HG03280 (cell line): ENCODE results near the gene DMWD.

ENCODE experiments used
- ATAC-seq: cut with Tn5 transposase; IDR thresholded peaks from one replicate; pipeline ENCODE4 v1.9.1; 2021; ENCODE audit warnings: mild to moderate bottlenecking, moderate library complexity; ENCODE audit not compliant: unreplicated experiment

Gene DMWD

DNA sequence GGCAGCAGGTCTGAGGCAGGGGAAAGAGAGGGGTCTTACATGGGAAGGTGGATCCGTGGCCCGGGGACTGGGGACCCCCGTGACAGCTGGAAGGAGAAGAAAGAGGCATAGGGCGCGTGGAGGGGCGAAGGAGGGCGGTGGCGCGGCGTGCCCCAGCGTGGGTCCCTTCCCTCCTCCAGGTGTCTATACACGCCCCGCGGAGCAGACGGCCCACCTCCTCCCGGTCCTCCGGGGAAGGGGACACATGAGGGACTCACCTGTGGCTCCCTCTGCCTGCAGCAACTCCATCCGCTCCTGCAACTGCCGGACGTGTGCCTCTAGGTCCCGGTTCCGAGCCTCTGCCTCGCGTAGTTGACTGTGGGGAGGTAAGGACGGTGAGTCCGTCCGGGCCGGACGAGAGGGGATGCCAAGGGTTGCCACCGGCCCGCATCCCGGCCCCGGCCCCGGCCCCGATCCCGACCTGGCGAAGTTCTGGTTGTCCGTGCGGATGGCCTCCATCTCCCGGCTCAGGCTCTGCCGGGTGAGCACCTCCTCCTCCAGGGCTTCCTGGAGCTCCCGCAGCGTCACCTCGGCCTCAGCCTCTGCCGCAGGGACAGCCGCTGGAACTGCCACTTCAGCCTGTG is 21.2 kb downstream of the DMWD start:
- no peak for ATAC-seq

DNA sequence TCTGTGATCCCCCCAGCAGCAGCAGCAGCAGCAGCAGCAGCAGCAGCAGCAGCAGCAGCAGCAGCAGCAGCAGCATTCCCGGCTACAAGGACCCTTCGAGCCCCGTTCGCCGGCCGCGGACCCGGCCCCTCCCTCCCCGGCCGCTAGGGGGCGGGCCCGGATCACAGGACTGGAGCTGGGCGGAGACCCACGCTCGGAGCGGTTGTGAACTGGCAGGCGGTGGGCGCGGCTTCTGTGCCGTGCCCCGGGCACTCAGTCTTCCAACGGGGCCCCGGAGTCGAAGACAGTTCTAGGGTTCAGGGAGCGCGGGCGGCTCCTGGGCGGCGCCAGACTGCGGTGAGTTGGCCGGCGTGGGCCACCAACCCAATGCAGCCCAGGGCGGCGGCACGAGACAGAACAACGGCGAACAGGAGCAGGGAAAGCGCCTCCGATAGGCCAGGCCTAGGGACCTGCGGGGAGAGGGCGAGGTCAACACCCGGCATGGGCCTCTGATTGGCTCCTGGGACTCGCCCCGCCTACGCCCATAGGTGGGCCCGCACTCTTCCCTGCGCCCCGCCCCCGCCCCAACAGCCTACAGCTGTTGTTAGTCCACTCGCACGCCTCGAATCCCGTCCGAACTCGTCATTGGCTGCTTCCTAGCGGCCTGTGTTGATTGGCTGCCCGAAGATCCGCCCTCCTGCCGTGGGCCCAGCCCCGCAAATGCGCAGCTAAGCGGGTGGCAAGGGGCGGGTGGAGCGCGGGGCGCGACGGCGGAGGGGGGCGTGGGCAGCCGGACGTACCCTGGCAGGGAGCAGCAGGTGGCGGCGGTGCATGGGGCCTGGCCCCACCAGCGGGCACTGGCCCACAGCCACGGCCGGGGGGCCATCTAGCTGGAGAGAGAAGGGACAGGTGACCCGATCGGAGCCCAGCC is 22.2 kb downstream of the DMWD start:
- ATAC-seq: peak; percentile 47

DNA sequence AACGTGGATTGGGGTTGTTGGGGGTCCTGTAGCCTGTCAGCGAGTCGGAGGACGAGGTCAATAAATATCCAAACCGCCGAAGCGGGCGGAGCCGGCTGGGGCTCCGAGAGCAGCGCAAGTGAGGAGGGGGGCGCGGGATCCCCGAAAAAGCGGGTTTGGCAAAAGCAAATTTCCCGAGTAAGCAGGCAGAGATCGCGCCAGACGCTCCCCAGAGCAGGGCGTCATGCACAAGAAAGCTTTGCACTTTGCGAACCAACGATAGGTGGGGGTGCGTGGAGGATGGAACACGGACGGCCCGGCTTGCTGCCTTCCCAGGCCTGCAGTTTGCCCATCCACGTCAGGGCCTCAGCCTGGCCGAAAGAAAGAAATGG is 22.8 kb downstream of the DMWD start:
- no peak for ATAC-seq

DNA sequence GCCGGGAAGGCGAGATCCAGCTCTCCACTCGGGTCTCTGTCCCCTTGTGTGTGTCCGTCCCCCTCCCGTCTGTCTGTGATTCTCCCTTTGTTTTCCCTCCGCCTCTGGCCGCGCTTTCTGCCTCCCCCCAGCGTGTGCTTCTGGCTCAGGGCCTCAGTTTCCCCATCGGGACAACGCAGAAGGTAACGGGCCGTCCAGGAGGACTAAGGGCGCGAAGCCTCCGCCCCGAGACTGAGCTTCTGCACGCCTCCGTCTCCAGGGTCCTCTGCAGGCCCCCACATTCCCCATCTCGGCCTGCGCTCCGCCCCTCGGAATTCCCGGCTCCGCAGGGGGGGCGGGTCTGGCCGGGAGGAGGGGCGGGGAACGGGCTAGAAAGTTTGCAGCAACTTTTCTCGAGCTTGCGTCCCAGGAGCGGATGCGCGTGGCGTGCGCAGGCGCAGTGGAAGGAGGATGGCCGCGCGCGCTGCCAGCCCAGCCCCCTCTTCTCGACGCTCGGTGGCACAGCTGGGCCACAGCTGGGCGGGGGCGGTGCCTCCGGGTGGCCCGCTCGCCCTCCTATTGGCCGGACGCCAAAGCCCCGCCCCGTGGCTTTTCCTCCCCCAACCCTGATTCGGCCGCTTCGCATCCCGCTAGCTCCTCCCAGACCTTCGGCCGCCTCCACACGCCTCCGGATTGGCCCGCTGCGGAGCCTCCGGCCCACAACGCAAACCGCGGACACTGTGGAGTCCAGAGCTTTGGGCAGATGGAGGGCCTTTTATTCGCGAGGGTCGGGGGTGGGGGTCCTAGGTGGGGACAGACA is 23.5 kb downstream of the DMWD start, which contains the start of gene SIX5:
SIX5 (minus strand) TSS at position 269 of the 799 bp plus-strand sequence. CDS start 408 bp downstream, outside the sequence.
- peak; percentile 61 for ATAC-seq

DNA sequence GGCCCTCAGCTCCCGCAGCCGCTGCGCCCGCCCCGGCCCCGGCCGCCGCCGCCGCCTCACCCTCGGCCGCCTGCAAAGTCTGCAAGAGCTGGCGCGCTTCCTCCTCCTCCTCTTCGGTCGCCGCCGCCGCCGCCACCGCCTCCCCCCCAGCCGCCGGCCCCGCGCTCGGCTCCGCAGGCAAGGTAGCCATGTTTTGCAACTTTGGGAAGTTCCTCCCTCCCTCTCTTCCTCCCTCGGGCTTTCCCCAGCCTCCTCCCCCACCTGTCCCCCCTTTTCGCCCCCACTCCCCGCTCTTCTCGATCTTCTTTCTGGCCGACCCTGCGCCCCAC is 24.0 kb downstream of the DMWD start:
- ATAC-seq: no peak

DNA sequence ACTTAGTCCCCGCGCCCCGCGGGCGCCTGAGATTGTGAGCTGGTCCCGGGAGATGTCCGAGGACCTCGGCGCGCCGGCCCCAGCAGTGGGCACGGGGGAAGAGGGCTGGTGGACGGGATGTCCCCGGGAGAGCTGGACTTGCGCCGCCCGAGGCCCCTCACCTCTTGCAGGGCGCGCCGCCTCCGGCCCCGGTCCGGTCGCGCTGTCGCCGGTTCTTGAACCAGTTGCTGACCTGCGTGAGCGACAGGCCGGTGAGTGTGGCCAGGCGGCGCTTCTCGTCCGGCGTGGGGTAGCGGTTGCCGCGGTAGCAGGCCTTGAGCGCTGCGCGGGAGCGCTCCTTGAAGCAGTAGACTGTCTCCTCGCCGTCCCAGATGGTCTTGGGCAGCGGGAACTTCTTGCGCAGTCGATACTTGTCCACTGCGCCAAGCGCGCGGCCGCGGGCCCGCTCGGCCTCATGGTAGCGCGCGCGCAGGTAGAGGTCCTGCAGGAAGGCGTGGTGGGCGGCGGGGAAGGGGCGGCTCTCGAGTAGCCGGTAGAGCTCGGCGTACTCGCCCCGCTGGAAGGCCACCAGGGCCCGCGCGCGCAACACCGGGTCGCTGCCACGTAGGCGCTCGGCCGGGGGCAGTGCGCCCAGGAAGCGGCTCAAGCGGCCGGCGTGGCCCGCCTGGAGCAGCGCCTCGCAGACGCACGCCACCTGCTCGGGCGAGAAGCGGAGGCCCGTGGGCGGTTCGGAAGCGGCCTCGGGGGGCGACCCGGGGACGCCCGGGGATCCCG is 24.6 kb downstream of the DMWD start:
- ATAC-seq: no peak

DNA sequence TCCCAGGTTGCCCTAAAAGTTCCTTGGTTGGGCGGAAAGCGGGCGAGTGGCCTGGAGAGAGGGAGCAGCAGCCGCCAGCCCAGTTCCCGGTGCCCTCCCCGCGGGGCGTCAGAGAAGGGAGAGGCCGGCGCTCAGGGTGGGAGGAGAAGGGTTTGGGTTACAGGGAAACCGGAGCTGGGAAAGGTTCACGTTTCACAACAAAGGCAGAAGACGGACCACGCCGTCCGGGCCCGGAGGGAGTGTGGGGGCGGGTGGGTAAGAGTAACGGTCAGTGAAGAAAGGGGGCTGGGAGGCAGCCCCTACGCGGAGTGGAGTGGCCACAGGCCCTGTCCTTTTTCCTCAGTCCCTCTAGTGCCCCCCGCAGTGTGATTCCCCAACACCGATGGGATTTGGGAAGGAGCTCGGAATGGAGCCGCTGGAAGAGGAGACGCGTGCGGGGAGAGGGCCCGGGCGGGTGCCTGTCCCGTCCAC is 25.2 kb downstream of the DMWD start:
- no peak for ATAC-seq

DNA sequence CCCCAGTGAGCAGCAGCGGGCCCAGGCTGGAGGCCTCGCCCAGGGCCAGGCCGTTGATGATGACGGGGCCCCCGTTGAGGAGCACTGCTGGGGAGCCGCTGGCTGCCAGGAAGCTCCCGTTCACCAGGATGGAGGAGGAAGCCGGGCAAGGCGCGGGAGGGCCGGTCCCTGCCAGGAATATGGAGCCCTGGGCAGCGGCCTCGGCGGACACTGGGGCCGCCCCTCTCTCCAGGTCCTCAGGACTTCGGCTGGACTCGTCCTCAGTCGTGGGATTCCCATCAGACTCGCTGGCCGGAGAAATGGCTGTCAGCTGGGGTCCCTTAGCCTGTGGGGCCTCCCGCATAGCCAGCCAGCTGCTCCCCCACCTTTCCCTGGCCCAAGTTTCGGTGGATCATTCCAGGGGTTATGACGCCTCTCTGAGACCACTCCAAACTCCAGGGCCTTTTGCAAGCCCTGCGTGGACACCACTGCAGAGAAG is 25.7 kb downstream of the DMWD start:
- ATAC-seq: no peak

DNA sequence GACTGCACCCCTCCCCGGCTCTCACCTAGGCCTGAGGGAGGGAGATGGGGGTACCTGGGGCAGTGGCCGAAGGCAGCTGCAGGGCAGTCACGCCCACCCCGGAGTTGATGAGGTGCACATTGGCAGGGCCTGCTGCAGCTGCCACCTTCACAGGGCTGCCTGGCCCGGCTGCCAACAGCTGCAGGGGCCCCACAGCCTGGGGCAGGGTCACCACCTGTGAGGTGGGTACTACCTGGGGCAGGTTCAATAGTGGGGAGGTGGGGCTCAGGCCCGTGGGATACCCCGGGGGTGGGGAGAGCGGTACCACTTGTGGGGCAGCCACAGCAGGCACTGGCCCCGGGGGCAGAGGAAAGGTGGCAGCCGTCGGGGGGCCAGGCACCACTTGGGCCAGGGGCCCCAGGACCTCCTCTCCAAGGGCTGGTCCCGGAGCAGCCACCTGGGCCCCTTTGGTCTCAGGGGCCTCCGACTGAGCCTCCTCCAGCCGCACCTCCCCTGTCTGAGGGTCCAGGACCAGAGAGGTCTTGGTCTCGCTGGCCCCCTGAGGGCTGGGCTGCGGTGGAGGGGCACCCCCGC is 26.3 kb downstream of the DMWD start:
- ATAC-seq: no peak

DNA sequence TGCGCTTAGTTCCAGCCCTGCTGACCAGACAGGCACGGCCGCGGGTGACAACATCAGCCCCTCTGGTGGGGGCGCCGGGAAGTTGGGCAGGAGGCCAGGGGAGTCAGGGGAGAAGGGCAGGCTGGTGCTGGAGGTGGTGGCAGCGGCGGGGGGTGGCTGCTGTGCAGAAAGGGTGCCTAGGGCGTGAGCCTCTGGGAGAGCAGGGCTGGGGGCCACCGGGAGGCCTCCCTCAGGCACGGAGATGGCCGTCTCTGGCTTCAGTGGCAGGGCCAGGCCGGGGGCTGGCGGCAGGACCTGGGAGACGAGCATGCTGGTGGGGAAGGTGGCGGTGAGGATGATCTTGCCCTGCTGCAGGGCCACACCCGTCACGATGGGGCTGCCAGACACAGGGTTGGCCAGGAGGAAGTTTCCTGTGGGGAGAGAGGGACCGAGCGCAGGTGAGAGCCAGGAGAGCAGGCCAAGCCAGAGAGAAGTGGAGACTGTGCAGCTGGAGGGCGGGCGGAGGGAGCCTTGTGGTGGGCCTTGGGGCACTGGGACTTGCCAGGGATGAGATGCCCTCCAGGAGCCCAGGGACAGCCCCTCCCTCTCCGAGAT is 26.8 kb downstream of the DMWD start:
- ATAC-seq: no peak

DNA sequence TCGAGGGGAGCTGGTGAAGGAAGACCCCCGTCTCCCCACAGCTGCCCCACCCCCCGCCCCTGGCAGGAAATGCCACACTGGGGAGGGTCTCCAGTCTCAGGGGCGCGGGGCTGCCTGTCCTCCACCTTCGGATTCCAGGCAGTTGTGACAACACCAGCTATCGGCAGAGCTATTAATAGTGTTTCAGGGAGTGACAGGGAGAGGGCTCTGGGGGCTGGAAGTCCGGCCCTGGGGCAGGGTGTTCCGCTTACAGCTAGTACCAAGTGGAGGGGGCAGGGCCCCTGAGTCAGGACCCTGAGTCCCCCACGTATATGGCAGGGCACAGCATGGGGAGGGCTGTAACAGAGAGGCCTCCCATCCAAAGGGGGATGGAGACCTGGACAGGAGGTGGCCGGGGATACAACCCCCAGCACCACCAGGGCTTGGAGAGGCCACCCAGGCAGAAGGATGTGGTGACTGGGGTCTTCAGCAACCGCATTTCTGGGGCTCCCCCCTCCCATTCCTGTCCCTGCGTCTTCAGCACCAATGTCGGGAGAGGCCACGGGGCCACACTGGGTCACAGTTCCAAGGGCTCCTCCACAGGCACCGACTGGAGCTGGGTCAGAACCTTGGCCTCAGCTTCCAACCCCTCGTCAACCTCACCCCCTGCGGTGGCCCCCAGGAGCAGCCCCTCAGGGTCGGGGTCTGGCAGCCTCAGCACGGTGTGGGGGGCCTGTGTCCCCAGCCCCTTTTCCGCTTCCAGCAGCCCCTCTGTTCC is 27.5 kb downstream of the DMWD start:
- ATAC-seq: no peak

DNA sequence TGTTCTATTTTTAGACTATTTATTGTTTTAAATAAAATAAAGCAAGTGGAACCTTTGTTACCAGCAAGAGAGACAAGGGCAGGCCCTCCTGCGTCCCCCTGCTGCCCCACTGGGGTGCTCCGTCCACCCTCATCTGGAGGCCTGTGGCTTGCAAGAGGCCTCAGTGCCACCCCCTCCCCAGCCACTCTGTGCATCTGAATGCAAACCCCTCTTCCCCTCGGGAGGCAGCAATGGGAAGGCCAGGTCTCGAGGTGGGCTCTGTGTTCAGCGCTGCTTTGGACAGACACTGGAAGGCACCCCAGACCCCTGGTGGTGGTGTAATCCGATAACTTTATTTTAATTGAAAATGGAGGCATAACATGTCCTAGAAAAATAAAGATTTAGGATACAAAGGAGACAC is 28.2 kb downstream of the DMWD start:
- no peak for ATAC-seq

DNA sequence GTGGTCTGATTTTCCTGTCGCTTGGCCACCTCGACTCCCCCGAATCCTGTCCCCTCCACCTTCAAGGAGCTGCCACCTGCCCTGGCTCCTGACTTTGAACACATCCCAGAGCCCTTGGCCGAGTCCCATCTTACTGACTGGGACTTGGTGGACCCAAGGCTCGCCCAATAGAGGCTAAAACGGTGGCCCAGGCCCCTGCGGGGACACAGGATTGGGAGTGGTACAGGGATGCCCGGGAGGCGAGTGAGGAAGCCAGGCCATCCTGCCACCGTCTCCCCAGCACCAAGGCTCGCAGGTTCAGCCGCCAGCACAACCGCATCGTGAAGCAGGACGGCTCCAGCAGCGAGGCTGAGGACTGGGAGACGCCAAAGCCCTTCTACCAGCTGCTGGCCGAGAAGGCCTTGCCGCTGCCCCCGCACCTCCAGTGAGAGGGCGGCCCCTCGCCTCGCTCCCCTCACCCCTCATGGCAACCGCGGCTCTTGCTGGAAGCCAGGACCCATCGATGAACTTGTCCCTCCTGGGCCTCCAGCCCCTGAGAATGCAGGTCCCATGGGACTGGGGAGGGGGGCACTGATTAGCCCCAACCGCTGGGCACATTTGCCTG is 28.9 kb downstream of the DMWD start:
- ATAC-seq: no peak

DNA sequence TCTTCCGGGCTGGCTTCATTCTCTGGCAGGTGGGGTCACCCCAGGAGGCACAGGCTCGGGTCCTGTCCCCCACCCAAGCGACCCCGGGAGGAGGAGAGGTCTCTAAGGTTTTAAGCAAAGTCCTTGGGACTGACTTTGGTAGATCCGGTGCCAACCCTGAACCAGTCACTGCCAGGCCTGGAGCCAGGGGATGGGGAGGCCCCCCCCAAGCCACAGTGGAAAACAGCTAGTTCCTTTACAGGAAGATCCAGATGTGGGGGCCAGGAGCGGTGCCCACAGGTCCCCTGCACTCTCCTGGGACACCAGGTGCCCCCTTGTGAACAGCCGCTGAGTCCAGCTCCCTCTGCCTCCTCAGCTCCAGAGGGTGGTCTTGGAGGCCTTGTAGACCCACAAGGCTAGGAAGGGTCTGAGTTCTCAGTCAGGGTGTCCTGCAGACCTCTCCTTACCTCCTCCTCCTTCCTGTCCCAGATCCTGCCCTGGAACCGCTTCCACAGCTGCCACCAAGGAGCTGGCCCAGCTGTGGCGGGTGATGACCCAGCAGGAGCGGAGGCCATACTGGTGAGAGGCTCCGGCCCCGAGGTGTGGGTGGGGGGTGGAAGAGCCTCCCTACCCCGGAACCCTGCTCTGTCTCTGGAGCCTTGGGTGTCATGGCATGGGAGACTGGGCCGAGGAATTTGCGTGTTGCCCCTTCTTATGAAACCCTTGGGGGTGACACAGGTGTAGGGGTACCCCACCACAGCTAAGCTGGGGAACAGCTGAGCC is 29.6 kb downstream of the DMWD start:
- no peak for ATAC-seq

DNA sequence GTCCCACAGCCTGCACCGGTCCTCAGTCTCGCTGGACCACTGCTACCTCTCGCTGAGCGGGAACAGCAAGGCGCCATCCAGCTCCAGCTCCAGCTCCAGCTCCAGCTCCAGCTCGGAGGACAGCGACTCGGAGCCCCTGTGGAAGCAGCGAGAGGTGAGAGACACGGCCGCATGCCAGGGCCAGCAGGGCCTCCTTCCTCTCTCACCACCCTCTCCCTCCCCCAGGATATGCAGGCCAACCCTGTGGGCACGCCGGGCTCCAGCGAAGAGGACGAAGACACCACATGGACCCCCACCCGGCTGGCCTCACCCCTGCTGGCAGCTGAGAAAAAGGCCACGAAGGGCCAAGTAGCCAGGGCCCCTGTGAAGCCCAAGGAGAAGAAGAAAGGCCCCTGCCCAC is 30.9 kb downstream of the DMWD start:
- no peak for ATAC-seq

DNA sequence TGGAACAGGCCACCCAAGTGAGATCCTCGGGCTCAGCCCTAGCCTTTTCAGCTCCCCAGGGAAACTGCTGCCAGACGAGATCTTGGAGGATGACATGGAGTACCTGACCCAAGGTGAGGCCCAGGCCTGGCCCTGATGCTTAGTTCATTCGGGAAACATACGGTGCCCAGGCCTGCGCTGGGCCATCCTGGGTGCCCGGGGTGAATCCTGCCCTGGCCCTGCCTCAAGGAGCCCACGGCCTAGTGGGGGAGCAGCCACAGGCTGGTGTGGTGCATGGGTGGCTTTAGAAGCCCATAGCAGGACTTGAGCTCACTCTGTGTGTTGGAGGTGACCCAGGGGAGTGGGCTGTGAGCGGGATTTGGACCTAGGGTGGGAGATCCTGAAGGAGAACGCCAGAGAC is 33.7 kb downstream of the DMWD start:
- ATAC-seq: no peak

DNA sequence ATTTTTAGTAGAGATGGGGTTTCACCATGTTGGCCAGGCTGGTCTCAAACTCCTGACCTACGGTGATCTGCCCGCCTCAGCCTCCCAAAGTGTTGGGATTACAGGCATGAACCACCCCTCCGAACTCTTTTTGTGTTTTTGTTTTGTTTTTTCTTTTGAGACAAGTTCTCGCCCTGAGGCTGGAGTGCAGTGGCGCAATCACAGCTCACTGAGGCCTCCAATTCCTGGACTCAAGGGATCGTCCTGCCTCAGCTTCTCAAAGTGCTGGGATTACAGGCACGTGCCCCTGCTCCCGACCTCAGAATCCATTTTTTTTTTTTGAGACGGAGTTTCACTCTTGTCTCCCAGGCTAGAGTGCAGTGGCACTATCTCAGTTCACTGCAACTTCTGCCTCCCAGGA is 35.0 kb downstream of the DMWD start:
- no peak for ATAC-seq

DNA sequence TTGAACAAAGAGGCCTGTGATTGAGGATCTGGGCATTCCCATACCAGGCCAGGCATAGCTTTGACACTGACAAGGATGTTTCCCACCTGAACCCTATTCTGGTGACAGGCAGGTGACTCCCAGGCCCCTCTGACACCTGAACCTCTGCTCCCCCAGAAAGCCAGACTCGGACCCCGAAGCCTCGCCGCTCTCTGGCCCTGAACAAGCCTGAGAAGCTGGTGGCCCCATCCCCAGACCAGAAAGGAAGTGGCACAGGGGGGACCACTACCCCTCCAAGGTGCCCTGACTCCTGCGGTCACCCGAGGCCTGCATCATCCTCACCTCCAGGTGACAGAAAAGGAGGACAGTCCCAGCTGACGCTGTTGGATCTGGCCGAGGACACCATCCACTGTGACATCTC is 38.3 kb downstream of the DMWD start:
- no peak for ATAC-seq
